Endodermal cell (in vitro differentiated cells): ENCODE results near the gene PRICKLE2. TPM values are rescaled to one million over a fixed set of nuclear protein-coding genes. Genes with fewer than 3 reads are reported as not detected.

ENCODE experiments used
- DNase-seq: peaks from one replicate; pipeline ENCODE4 v3.0.0-alpha.2; 2017
- H3K27ac ChIP-seq: 2 replicates; pipeline ENCODE4 v1.5.1; 2013; ENCODE audit warnings: mild to moderate bottlenecking, low read depth, low read length, moderate library complexity
- H3K27me3 ChIP-seq: 2 replicates; pipeline ENCODE4 v1.6.1; 2013; ENCODE audit warnings: mild to moderate bottlenecking, low read length, moderate library complexity; ENCODE audit not compliant: insufficient read depth, control insufficient read depth, poor library complexity, severe bottlenecking
- H3K36me3 ChIP-seq: 2 replicates; pipeline ENCODE4 v1.7.0; 2013; ENCODE audit warnings: mild to moderate bottlenecking, low read length, moderate library complexity; ENCODE audit not compliant: control insufficient read depth, insufficient read depth
- H3K4me1 ChIP-seq: one replicate; pipeline ENCODE4 v1.7.0; 2013; ENCODE audit warnings: low read length; ENCODE audit not compliant: control insufficient read depth, insufficient read depth
- H3K4me3 ChIP-seq: 2 replicates; pipeline ENCODE4 v1.5.1; 2013; ENCODE audit warnings: mild to moderate bottlenecking, low read length, moderate library complexity
- H3K9ac ChIP-seq: 2 replicates; pipeline ENCODE4 v1.6.1; 2013; ENCODE audit warnings: mild to moderate bottlenecking, low read length, moderate library complexity; ENCODE audit not compliant: poor library complexity, severe bottlenecking; ENCODE audit errors: extremely low read depth
- H3K9me3 ChIP-seq: 2 replicates; pipeline ENCODE4 v1.6.1; 2013; ENCODE audit warnings: mild to moderate bottlenecking, low read length, moderate library complexity; ENCODE audit not compliant: control insufficient read depth
- H3K27ac Mint-ChIP-seq: 2 replicates; pipeline ENCODE4 v1.8.0; 2020; ENCODE audit warnings: mixed read lengths
- H3K27me3 Mint-ChIP-seq: 2 replicates; pipeline ENCODE4 v1.8.0; 2021; ENCODE audit warnings: mild to moderate bottlenecking, mixed read lengths; ENCODE audit not compliant: insufficient read depth
- H3K36me3 Mint-ChIP-seq: 2 replicates; pipeline ENCODE4 v1.8.0; 2020; ENCODE audit warnings: low read depth, mixed read lengths
- H3K4me1 Mint-ChIP-seq: 2 replicates; pipeline ENCODE4 v1.8.0; 2020; ENCODE audit warnings: mixed read lengths
- H3K4me3 Mint-ChIP-seq: 2 replicates; pipeline ENCODE4 v1.8.0; 2020; ENCODE audit warnings: mild to moderate bottlenecking, moderate library complexity, mixed read lengths
- H3K9me3 Mint-ChIP-seq: 2 replicates; pipeline ENCODE4 v1.8.0; 2020; ENCODE audit warnings: mild to moderate bottlenecking, mixed read lengths
- CTCF ChIP-seq: fragments of 200-600 bp; sonication (generic); conservative IDR thresholded peaks from 2 replicates; pipeline ENCODE4 v1.5.0; 2021; ENCODE audit warnings: antibody characterized with exemption, mild to moderate bottlenecking
- WGBS, 2 experiments: methylation state at CpG; one replicate each; pipeline versions ENCODE4 v1.1.5 to v1.1.7; 2013; ENCODE audit warnings: missing lambda C conversion rate in 2 of 2, mixed read lengths in 1 of 2; ENCODE audit not compliant: insufficient coverage in 1 of 2, insufficient read length in 1 of 2; 5-methylcytosine and 5-hydroxymethylcytosine counted together
- total RNA-seq, 2 donors: library from RNA; stranded (reverse); fragmentation: NEBNext Ultra II Directional in 1 of 2; extraction: Animal tissue kit (Norgen Biotek cat#: 25700) in 1 of 2; gene quantifications; 2 replicates in 1 of 2; 3 replicates in 1 of 2; pipeline ENCODE4 v1.2.1, GENCODE V29; 2021

PRICKLE2 gene
- total RNA-seq, 2 donors from 2014 or later, result 8.5 to 10.4 TPM

GRCh38 chr3:64055076-64055475 is 170.2 kb downstream of the PRICKLE2 start:
- peaks cover 3% of the 10 kb centered on the region for H3K4me1 ChIP-seq
- no peaks in the 10 kb centered on the region for H3K27me3 ChIP-seq
- no peak overlapping the region for H3K4me3 ChIP-seq
- no peaks in the 10 kb centered on the region for H3K9me3 Mint-ChIP-seq
- 97 to 100% methylated on average over 1 to 2 of the region's 2 CpGs for WGBS, 2 experiments
- no peak overlapping the region for H3K27ac Mint-ChIP-seq
- H3K27ac ChIP-seq, result no peak overlapping the region
- no peaks in the 10 kb centered on the region for H3K36me3 Mint-ChIP-seq
- H3K4me1 Mint-ChIP-seq, result peaks cover 43% of the 10 kb centered on the region
- H3K27me3 Mint-ChIP-seq, result no peaks in the 10 kb centered on the region
- DNase-seq, result no peak
- H3K4me3 Mint-ChIP-seq, result no peak overlapping the region
- no peak overlapping the region for H3K9ac ChIP-seq
- TF ChIP-seq CTCF, result no peak
- no peaks in the 10 kb centered on the region for H3K9me3 ChIP-seq
- no peaks in the 10 kb centered on the region for H3K36me3 ChIP-seq

GRCh38 chr3:64054488-64054887 is 170.8 kb downstream of the PRICKLE2 start:
- no peak overlapping the region for H3K27ac Mint-ChIP-seq
- WGBS, 2 experiments, result 92 to 100% methylated on average over 2 to 3 of the region's 3 CpGs
- no peak overlapping the region for H3K9ac ChIP-seq

DNA sequence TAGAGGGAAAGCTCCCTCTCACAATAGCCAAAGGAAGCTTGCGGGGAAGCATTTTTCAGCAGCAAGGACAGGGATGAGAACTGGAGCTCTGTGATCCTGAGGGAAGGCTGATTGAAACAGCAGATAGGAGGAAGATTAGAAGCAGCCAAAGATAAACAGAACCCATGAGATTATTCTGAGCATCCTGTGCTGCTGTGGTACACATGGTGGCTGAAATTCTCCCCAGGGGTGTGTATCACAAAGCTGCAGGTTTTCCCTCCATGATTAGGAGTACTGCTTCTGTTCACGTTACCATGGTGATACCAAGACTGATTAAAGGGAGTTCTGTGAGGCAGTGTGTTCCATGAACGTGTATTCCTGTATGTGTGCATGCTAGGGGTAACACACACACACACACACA is 171.7 kb downstream of the PRICKLE2 start:
- no peak overlapping the region for H3K9ac ChIP-seq
- H3K36me3 Mint-ChIP-seq, result no peaks in the 10 kb centered on the region
- H3K36me3 ChIP-seq, result no peaks in the 10 kb centered on the region
- no peaks in the 10 kb centered on the region for H3K9me3 Mint-ChIP-seq
- no peak overlapping the region for H3K4me3 ChIP-seq
- peak overlapping the region; percentile 59 for H3K27ac Mint-ChIP-seq
- H3K4me1 Mint-ChIP-seq, result peaks cover 58% of the 10 kb centered on the region
- 76% methylated on average over 2 of the region's 3 CpGs; no CpG with 5 or more reads in 1 of the 2 experiments for WGBS, 2 experiments
- no peak overlapping the region for H3K27ac ChIP-seq
- H3K4me3 Mint-ChIP-seq, result no peak overlapping the region
- DNase-seq, result no peak
- H3K27me3 Mint-ChIP-seq, result no peaks in the 10 kb centered on the region
- TF ChIP-seq CTCF, result no peak
- no peaks in the 10 kb centered on the region for H3K9me3 ChIP-seq
- H3K27me3 ChIP-seq, result no peaks in the 10 kb centered on the region
- peaks cover 3% of the 10 kb centered on the region for H3K4me1 ChIP-seq

More at GRCh38 chr3:64054488-64054887, 170.8 kb downstream of the PRICKLE2 start:
- Histone ChIP-seq H3K27me3 (no peaks in the 10 kb centered on the region), H3K9me3 (no peaks in the 10 kb centered on the region), H3K27ac (no peak overlapping the region), H3K4me1 (peaks cover 3% of the 10 kb centered on the region), H3K4me3 (no peak overlapping the region), H3K36me3 (no peaks in the 10 kb centered on the region)
- no peak for TF ChIP-seq CTCF
- Mint-ChIP-seq H3K36me3 (no peaks in the 10 kb centered on the region), H3K4me3 (no peak overlapping the region), H3K4me1 (peaks cover 49% of the 10 kb centered on the region), H3K9me3 (no peaks in the 10 kb centered on the region), H3K27me3 (no peaks in the 10 kb centered on the region)
- no peak for DNase-seq
